HG02884 (cell line): Measurements from ENCODE around the gene PNMA1.

ENCODE experiments used
- ATAC-seq: cut with Tn5 transposase; IDR thresholded peaks from one replicate; pipeline ENCODE4 v1.9.1; 2021; ENCODE audit warnings: mild to moderate bottlenecking, moderate library complexity; ENCODE audit not compliant: unreplicated experiment

The PNMA1 gene

GRCh38 chr14:73739174-73739898 is 25.2 kb upstream of the PNMA1 start:
- no peak for ATAC-seq

- ATAC-seq: no peak
These were observed 24.5 kb upstream of the PNMA1 start for GRCh38 chr14:73738518-73739173.

DNA sequence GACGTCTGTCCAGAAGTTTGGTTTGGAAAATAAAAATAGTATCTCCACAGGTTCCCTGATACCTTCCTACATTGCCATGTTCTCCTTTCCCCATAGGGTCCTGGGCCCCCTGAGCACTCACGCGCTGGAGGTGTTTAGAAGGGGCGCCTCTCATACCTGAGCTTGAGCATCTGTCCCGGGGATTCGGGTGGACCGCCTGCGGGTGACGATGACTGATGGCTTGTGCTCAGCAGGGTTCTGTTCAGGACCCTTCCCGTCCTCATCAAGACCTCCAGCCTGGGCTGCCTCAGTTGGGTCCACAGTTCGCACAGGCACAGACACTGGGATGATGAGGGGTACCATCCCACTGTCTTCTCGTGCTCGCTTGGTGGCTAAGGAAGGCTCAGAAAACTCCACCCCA is 22.7 kb upstream of the PNMA1 start:
- ATAC-seq: no peak

DNA sequence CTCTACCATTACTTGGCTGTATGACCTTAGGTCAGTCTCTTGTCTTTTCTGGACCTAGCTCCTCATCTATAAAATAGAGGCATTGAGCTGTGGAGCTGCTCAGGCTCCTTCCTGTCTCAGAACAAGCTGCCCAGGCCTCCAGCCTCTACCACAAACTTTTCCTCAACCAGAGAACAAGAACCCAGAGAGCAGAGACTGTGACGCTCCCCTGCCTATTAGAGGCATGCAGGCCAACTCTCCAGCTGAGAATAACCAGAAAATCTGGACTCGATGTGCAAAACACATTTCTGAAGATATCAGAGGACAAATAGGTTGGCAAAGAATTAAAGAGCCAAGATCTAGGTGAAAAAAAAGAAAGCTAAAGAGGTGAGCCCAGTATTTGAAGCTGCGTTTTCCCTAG is 17.8 kb upstream of the PNMA1 start:
- no peak for ATAC-seq

- no peak for ATAC-seq
These were observed 16.9 kb upstream of the PNMA1 start for GRCh38 chr14:73731111-73731510.

DNA sequence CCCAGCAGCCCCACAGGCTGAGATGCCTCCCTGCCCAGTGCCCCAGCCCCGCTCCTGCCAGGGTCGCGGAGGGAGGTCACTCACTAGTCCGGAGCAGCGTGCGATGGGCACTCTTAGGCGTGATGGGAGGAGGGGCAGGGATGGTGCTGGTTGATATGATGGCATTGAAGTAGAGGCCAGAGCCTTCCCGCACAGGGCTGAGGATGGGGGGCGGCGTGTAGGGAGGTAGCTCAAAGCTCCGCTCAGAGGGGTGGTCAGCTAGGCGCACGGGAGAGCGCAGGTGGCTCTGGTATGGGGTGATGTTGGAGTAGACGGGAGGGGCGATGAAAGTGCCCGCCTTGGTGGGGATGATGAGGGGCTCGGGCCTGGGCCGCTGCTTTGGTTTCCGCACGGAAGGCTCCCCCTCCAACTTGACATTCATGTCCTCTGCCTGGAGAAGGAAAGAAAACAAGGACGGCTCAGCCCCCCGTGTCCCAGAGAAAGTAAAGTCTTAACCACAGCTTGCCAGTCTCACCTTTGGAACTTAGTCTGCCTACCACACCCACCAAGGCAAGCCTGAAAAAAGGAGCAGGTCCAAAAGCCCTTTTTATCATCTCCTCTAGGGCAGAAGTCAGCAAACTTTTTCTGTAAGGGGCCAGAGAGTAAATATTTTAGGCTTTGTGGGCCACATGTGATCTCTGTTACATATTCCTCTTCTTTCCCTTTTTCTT is 15.5 kb upstream of the PNMA1 start:
- no peak for ATAC-seq

DNA sequence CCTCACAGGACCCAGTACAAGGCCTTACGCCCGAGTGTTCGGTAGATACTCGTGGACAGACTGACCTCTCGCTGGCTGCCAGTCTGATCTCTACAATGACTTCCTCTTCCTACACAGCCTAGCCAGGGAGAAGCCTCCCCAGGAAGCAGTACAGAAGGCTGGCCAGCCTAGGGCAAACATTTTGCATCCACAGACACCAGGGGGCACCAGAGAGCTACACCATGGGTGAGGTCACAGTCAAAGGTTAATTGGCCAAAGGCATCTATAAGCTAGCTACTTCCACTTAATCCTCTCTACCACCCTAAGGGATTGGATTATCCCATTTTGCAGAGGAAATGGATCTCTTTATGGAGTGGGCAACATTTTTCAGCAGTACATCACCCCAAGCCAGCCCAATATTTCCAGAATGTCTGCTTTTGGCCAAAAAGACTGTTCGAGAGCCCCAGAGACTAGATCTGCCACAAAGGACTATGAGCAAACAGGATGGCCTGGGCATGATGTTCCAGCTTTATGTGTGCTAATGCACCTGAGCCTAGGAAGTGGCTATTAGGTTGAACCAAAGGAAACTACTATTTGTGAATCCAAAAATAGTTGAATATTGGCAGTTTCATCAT is 14.6 kb upstream of the PNMA1 start:
- ATAC-seq: no peak

DNA sequence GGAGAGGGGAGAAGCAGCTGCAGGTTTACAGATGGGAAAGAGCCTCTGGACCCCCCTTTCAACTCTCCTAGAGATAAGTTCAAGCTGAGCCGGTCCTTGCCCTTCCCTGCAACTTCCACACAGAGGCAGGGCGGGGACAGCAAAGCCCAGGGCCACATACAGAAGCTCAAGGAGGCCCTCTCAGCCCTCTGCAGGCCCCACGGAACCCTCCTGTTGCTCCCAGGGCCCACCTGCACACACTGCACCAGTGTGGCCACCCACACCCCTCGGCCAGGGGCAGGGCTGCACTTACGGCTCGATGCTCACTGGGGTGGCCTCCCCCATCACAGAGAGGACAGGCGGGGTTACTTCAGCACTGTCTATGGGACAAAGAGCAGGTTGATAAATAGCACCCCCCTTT is 13.0 kb upstream of the PNMA1 start:
- ATAC-seq: no peak

DNA sequence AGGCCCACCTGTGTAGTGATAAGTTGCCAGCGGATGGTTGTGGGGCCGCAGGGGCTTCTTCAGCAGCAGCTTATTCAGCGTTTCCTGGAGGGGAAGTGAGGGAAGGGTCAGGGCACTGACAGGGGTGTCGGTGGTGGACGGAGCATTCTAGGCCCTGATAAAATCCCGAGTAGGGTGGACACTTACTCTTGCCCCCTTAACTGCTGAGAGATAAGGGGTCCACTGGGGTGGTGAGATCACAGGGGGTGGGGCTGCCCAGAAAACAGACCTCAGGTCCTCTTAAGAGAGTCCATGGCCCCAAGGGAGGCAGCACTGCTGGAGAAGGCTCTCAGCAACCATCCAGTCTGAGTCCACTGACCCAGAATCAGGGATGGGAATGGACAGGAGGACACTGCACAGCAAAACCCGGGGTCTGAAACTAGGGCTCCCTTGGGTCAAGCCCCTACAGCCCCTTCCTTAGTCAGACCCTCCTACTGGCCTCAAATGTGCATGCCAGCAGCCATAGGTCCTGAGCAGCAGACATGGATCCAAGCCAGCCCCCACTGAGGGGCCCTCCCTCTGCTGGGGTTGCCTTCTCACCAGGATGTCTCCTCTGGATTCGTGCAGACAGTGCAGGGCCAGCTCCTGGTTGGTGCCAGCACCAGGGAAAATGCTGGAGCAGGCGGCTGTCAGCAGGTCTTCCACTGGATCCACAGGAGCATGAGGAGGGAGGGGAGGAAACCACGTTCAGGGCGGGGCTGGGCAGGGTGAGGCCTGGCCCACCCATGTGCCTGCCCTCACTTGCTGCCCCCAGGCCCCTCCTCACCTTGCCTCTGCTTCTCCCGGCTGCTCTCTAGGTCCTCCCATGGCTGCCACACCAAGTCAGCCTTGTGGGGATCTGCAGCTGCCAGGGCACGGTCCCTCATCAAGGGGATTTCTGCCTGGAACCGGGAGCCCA is 12.1 kb upstream of the PNMA1 start:
- no peak for ATAC-seq

DNA sequence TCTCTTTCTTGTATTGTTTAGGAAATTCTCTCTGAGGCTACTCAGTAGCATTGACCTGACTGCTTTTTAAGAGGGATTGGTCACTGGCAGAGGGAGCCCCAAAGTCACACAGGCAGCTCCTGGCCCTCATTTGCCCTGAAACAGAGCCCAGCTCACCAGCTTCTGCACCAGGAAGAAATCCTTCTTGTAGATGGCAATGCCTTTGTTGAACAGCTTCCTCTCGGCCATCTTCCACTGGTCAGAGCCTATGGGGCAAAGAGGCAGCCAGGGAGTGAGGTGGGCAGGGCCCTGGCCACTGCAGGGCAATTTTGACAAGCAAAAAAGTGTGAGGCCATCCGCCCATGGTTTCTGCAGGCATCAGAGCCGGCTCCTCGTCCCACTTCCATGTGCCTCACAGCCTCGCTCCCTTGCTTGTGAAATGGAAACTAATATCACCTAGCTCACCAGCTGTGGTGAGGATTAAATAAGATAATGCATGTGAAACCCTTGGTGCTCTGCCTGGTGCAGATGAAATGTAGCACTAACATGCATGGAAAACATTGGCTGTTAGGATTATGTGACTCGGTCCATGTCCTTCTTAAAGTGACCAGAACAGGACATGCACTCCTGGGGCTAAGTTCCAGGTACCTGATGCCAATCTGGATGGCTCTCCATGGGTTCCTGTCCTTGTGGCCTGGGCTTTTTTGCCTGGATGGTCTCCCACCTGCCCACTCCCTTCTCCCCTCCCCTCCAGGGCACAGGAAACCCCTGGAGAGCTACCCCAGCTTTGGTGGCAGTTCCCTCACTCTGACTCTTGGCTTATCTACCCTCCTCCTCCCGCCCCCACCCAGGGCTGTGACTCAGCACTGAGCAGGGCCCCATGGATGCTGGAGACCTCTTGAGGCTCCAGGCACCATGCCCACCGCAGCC is 11.2 kb upstream of the PNMA1 start:
- no peak for ATAC-seq

DNA sequence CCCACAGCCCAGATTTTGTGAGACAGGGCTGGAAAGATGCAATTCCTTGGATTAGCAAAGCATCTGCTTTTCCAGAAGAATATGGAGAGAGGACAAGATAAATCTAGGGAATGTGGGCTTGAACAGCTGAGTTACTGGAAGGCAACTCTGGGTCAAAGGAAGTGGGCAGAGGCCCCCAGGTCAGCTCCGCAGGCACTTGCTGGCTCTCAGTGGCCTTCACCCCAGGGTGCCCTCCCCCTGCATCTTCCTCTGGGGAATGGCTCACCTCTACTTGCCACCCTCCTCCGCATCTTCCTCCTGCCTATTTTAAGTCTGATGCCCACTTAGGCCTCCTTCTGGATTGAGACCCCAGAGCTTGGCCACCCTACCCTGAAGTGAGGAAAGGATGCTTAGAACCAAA is 10.5 kb upstream of the PNMA1 start:
- ATAC-seq: no peak

- no peak for ATAC-seq
These were observed 9.8 kb upstream of the PNMA1 start for GRCh38 chr14:73723797-73724661.

GRCh38 chr14:73723406-73723796 is 9.2 kb upstream of the PNMA1 start:
- ATAC-seq: no peak

GRCh38 chr14:73722581-73722980 is 8.4 kb upstream of the PNMA1 start:
- no peak for ATAC-seq

GRCh38 chr14:73721101-73721821 is 7.1 kb upstream of the PNMA1 start:
- ATAC-seq: no peak

GRCh38 chr14:73720636-73721035 is 6.5 kb upstream of the PNMA1 start:
- no peak for ATAC-seq

GRCh38 chr14:73719791-73720190 is 5.6 kb upstream of the PNMA1 start:
- no peak for ATAC-seq

DNA sequence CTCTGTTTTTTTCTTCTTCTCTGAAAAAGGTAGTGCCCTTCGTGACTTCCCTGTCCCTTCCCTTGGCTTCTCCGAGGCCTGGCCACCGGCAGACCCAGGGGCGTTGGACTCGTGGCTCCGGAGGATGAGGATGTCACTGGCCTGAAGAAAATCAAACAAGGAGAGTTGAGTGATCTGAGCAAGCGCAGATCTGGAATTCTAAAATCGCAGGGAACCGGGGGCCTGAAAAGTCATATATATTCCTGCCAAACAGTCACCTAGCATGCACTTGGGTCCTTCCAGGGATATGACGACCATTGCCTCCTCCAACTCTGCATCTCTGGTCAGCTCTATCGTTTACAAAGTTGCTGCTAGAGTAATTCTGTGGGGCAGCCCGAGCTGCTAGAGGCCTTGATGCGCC is 5.2 kb upstream of the PNMA1 start:
- no peak for ATAC-seq
